Prostate gland (tissue), 2 donors: Measurements from ENCODE around the gene ATP2C2.

Experiments used
- CTCF ChIP-seq, 4 experiments: fragments of 200-600 bp in 2 of 4; fragments of 450-650 bp in 2 of 4; sonication (generic) in 2 of 4; IDR thresholded peaks; 1 replicate in 3 of 4; 2 replicates in 1 of 4; pipeline ENCODE4 v1.5.1; 2016 to 2019; ENCODE audit warnings: antibody characterized with exemption in 4 of 4, mild to moderate bottlenecking in 2 of 4, moderate library complexity in 2 of 4
- POLR2A ChIP-seq: fragments of 450-650 bp; IDR thresholded peaks from one replicate; pipeline ENCODE4 v1.6.1; 2016; ENCODE audit warnings: antibody characterized with exemption, mild to moderate bottlenecking

- TF ChIP-seq POLR2A = no peak
- TF ChIP-seq CTCF (IDR thresholded peaks at IDR 0.05) = peak in 3 of 4 experiments; percentile 48 to 66 (median 64)
These were observed 27.9 kb upstream of the ATP2C2 start for GRCh38 chr16:84340325-84341040.
